ENCODE results near the gene EGFLAM. TPM values are rescaled to one million over a fixed set of nuclear protein-coding genes. Genes with fewer than 3 reads are reported as not detected.

EGFLAM gene
- total RNA-seq, 1 experiment from 2014 or later = 9.3 TPM

GRCh38 chr5:38466424-38467189 is 208.2 kb downstream of the EGFLAM start:
- no peaks in the 10 kb centered on the region for H3K27me3 Mint-ChIP-seq (ENCODE audit: insufficient read depth, unreplicated experiment)
- intact Hi-C loops (cut with micrococcal nuclease) = no loop called here
- BruUV-seq (replicated peaks) = no TSS peak
- CTCF ChIA-PET = interaction anchor here (0.6 to 3.6 kb wide), 5 partner anchors 10 to 343 kb away, joined by 3 to 20 read pairs (median 5); no protein-coding TSS in a partner anchor
- H3K36me3 Mint-ChIP-seq (ENCODE audit: insufficient read depth, unreplicated experiment) = no peaks in the 10 kb centered on the region
- TF ChIP-seq CTCF (IDR thresholded peaks at IDR 0.05; ENCODE audit: unreplicated experiment) = no peak
- H3K4me1 Mint-ChIP-seq (ENCODE audit: insufficient read depth, unreplicated experiment) = peaks cover 21% of the 10 kb centered on the region
- POLR2A ChIA-PET = interaction anchor here (0.7 to 2.2 kb wide), 5 partner anchors 20 to 343 kb away, joined by 3 to 13 read pairs (median 3); no protein-coding TSS in a partner anchor
- DNase-seq (ENCODE audit: unreplicated experiment) = peak; percentile 97
- H3K27ac Mint-ChIP-seq (ENCODE audit: low read depth, unreplicated experiment) = no peak overlapping the region
- H3K4me3 Mint-ChIP-seq (ENCODE audit: unreplicated experiment) = no peak overlapping the region
- no peaks in the 10 kb centered on the region for H3K9me3 Mint-ChIP-seq (ENCODE audit: unreplicated experiment)

- POLR2A ChIA-PET = interaction anchor here (1.2 to 2.2 kb wide), 4 partner anchors 13 to 90 kb away, joined by 3 to 13 read pairs (median 4); no protein-coding TSS in a partner anchor
- peaks cover 21% of the 10 kb centered on the region for H3K4me1 Mint-ChIP-seq (ENCODE audit: insufficient read depth, unreplicated experiment)
- no peak overlapping the region for H3K4me3 Mint-ChIP-seq (ENCODE audit: unreplicated experiment)
- H3K27me3 Mint-ChIP-seq (ENCODE audit: insufficient read depth, unreplicated experiment) = no peaks in the 10 kb centered on the region
- peak; percentile 29 for DNase-seq (ENCODE audit: unreplicated experiment)
- BruUV-seq (replicated peaks) = no TSS peak
- H3K9me3 Mint-ChIP-seq (ENCODE audit: unreplicated experiment) = no peaks in the 10 kb centered on the region
- no peak overlapping the region for H3K27ac Mint-ChIP-seq (ENCODE audit: low read depth, unreplicated experiment)
- CTCF ChIA-PET = interaction anchor here (0.5 to 3.1 kb wide), 10 partner anchors 18 to 549 kb away, joined by 3 to 16 read pairs (median 3); no protein-coding TSS in a partner anchor
- H3K36me3 Mint-ChIP-seq (ENCODE audit: insufficient read depth, unreplicated experiment) = no peaks in the 10 kb centered on the region
- TF ChIP-seq CTCF (IDR thresholded peaks at IDR 0.05; ENCODE audit: unreplicated experiment) = no peak
- intact Hi-C loops (cut with micrococcal nuclease) = no loop called here
These were observed 209.1 kb downstream of the EGFLAM start for GRCh38 chr5:38467353-38468040.

- ChIA-PET CTCF (interaction anchor here (0.6 to 3.1 kb wide), 13 partner anchors 10 to 550 kb away, joined by 3 to 16 read pairs (median 3); no protein-coding TSS in a partner anchor), POLR2A (interaction anchor here (1.0 to 2.2 kb wide), 5 partner anchors 12 to 89 kb away, joined by 3 to 13 read pairs (median 4); no protein-coding TSS in a partner anchor)
These were observed 209.9 kb downstream of the EGFLAM start for GRCh38 chr5:38468202-38468673.

More at GRCh38 chr5:38468202-38468673, 209.9 kb downstream of the EGFLAM start:
- Mint-ChIP-seq H3K27me3 (ENCODE audit: insufficient read depth, unreplicated experiment) (no peaks in the 10 kb centered on the region), H3K27ac (ENCODE audit: low read depth, unreplicated experiment) (peak overlapping the region; percentile 75), H3K4me1 (ENCODE audit: insufficient read depth, unreplicated experiment) (peaks cover 21% of the 10 kb centered on the region), H3K9me3 (ENCODE audit: unreplicated experiment) (no peaks in the 10 kb centered on the region), H3K4me3 (ENCODE audit: unreplicated experiment) (no peak overlapping the region), H3K36me3 (ENCODE audit: insufficient read depth, unreplicated experiment) (no peaks in the 10 kb centered on the region)
- intact Hi-C loops (cut with micrococcal nuclease) = no loop called here
- TF ChIP-seq CTCF (IDR thresholded peaks at IDR 0.05; ENCODE audit: unreplicated experiment) = no peak
- peak; percentile 87 for DNase-seq (ENCODE audit: unreplicated experiment)
- no TSS peak for BruUV-seq (replicated peaks)

Measured in MCF 10A (cell line).